HepG2 (cell line): ENCODE data around the gene ADAMTS2. TPM values are rescaled to one million over a fixed set of nuclear protein-coding genes. Genes with fewer than 3 reads are reported as not detected.

Experiments used
- ATAC-seq: fragments of 200-7000 bp; cut with Tn5 transposase; 3 replicates; pipeline ENCODE4 v1.9.1; 2020; ENCODE audit warnings: mild to moderate bottlenecking, moderate library complexity
- BruUV-seq: library from RNA; stranded (reverse); fragments of 400-500 nt; replicated peaks from 2 replicates; lab custom pipeline; 2021; lab: Mats Ljungman, UMichigan
- CTCF ChIA-PET: fragments of 300-600 bp; formaldehyde crosslinking; extraction: SDS; loops from one replicate; lab custom pipeline; 2021; ENCODE audit warnings: low total read pairs, inconsistent platforms, low intra/inter-chr PET ratio; lab: Yijun Ruan, JAX
- POLR2A ChIA-PET: fragments of 350-600 bp; sonication (Branson Sonifier 250); formaldehyde crosslinking; loops from one replicate; lab custom pipeline; 2020; ENCODE audit warnings: antibody characterized with exemption, inconsistent platforms; lab: Yijun Ruan, JAX
- DNase-seq: peaks from one replicate; pipeline ENCODE4 v3.0.0-alpha.2; 2015; ENCODE audit warnings: low spot score
- FAIRE-seq: peaks from 3 replicates; lab custom pipeline; 2011; peaks lifted over from hg19 to GRCh38; lab: Jason Lieb, UNC
- H2AFZ ChIP-seq: one replicate; pipeline ENCODE4 v1.6.1; 2011; ENCODE audit warnings: low read length, inconsistent platforms
- H3K27ac ChIP-seq: fragments of 300-600 bp; 3 replicates; pipeline ENCODE4 v1.8.0; 2011; ENCODE audit warnings: mixed run types, mild to moderate bottlenecking, mixed read lengths, low read length, inconsistent platforms; ENCODE audit not compliant: insufficient read depth; ENCODE audit errors: extremely low read length
- H3K27me3 ChIP-seq, 2 experiments: fragments of 200-600 bp in 1 of 2; 2 replicates in 1 of 2; 3 replicates in 1 of 2; pipeline versions ENCODE4 v1.6.0 to v1.8.0; 2011; ENCODE audit warnings: low read length in 2 of 2, mild to moderate bottlenecking in 2 of 2, moderate library complexity in 2 of 2, inconsistent platforms in 1 of 2; ENCODE audit not compliant: insufficient read depth in 2 of 2, control insufficient read depth in 1 of 2
- H3K36me3 ChIP-seq, 2 experiments: fragments of 200-600 bp in 1 of 2; replicated peaks in 1 of 2; 2 replicates in 1 of 2; 3 replicates in 1 of 2; pipeline versions ENCODE4 v1.5.1 to v1.8.0; 2011; ENCODE audit warnings: low read length in 2 of 2, inconsistent platforms in 1 of 2; ENCODE audit not compliant: insufficient read depth in 2 of 2, control insufficient read depth in 1 of 2
- H3K4me1 ChIP-seq: 2 replicates; pipeline ENCODE4 v1.5.1; 2012; ENCODE audit warnings: low read length, inconsistent platforms; ENCODE audit not compliant: insufficient read depth
- H3K4me2 ChIP-seq: 2 replicates; pipeline ENCODE4 v1.6.0; 2011; ENCODE audit warnings: low read depth, low read length, inconsistent platforms
- H3K4me3 ChIP-seq, 3 experiments: fragments of 200-600 bp in 1 of 3; sonication (generic), shearing (Covaris generic) in 1 of 3; replicated peaks in 1 of 3; 2 replicates each; pipeline ENCODE4 v1.5.1; 2011 to 2016; ENCODE audit warnings: low read length in 3 of 3, inconsistent platforms in 2 of 3, low read depth in 2 of 3, mild to moderate bottlenecking in 2 of 3, control low read depth in 1 of 3, mixed read lengths in 1 of 3; ENCODE audit not compliant: insufficient read depth in 1 of 3
- H3K79me2 ChIP-seq: one replicate; pipeline ENCODE4 v1.6.1; 2011; ENCODE audit warnings: low read length, inconsistent platforms; ENCODE audit not compliant: insufficient read depth
- H3K9ac ChIP-seq: 2 replicates; pipeline ENCODE4 v1.6.0; 2011; ENCODE audit warnings: mild to moderate bottlenecking, low read depth, low read length, inconsistent platforms; ENCODE audit not compliant: insufficient read depth
- H3K9me3 ChIP-seq: 2 replicates; pipeline ENCODE4 v1.5.1; 2012; ENCODE audit warnings: mild to moderate bottlenecking, low read length
- H4K20me1 ChIP-seq: 2 replicates; pipeline ENCODE4 v1.6.0; 2011; ENCODE audit warnings: inconsistent platforms, mild to moderate bottlenecking, low read length, moderate library complexity; ENCODE audit not compliant: insufficient read depth
- ESRRA ChIP-seq: sonication (generic); formaldehyde crosslinking; IDR thresholded peaks from 2 replicates; pipeline ENCODE4 v1.5.1; 2020; ENCODE audit warnings: mild to moderate bottlenecking, low read depth, missing genetic modification reagents
- GATAD1 ChIP-seq: IDR thresholded peaks from 2 replicates; pipeline ENCODE4 v1.6.1; 2016; ENCODE audit warnings: missing genetic modification reagents, missing compliant biosample characterization
- KLF16 ChIP-seq, 2 experiments: sonication (generic) in 1 of 2; formaldehyde crosslinking in 1 of 2; IDR thresholded peaks; 2 replicates each; pipeline versions ENCODE4 v1.6.1 to v1.8.0; 2016 to 2023; ENCODE audit warnings: missing genetic modification reagents in 2 of 2, missing compliant biosample characterization in 1 of 2
- PCBP2 ChIP-seq: fragments of 200-400 bp; formaldehyde crosslinking; optimal IDR thresholded peaks from 2 replicates; pipeline ENCODE3; 2018; ENCODE audit warnings: low read length, low read depth; ENCODE audit not compliant: poor library complexity, severe bottlenecking
- RBM22 ChIP-seq: fragments of 200-400 bp; formaldehyde crosslinking; optimal IDR thresholded peaks from 2 replicates; pipeline ENCODE3; 2017; ENCODE audit warnings: mild to moderate bottlenecking, low read length, moderate library complexity
- SALL1 ChIP-seq: sonication (generic); formaldehyde crosslinking; IDR thresholded peaks from 2 replicates; pipeline ENCODE4 v1.8.0; 2022; ENCODE audit warnings: mild to moderate bottlenecking, missing genetic modification reagents
- TBP ChIP-seq: sonication (generic); formaldehyde crosslinking; IDR thresholded peaks from 2 replicates; pipeline ENCODE4 v1.5.0; 2020; ENCODE audit warnings: missing genetic modification reagents
- ZBTB1 ChIP-seq: sonication (generic); formaldehyde crosslinking; IDR thresholded peaks from 2 replicates; pipeline ENCODE4 v1.4.0; 2020; ENCODE audit warnings: missing genetic modification reagents, borderline replicate concordance
- ZNF33A ChIP-seq: sonication (generic); formaldehyde crosslinking; IDR thresholded peaks from 2 replicates; pipeline ENCODE4 v1.5.1; 2020; ENCODE audit warnings: missing genetic modification reagents, mild to moderate bottlenecking, moderate library complexity, borderline replicate concordance
- ZNF552 ChIP-seq: sonication (generic); formaldehyde crosslinking; IDR thresholded peaks from 2 replicates; pipeline ENCODE4 v1.9.0; 2022; ENCODE audit warnings: missing genetic modification reagents, mild to moderate bottlenecking, borderline replicate concordance
- WGBS: methylation state at CpG from one replicate; pipeline ENCODE4 v1.1.6; 2017; ENCODE audit warnings: low lambda C conversion rate; 5-methylcytosine and 5-hydroxymethylcytosine counted together
- in situ Hi-C: cut with HindIII; loops from 2 replicates; pipeline ENCODE4 v1.10.0; 2017; ENCODE audit warnings: low pct_unique_long_range_greater_than_20kb; ENCODE audit not compliant: extremely low pct_ligation_motif_present
- intact Hi-C: fragments of 100-400 bp; cut with micrococcal nuclease; formaldehyde crosslinking; loops from one replicate; pipeline ENCODE4 v1.10.0; 2022; ENCODE audit not compliant: unreplicated experiment
- polyA plus RNA-seq, 8 experiments: library from polyadenylated mRNA; depleted of rRNA in 3 of 8; stranded (reverse) in 7 of 8; unstranded in 1 of 8; fragments of >200 nt; fragmentation: Illumina TruSeq in 4 of 8; extraction: Trizol in 4 of 8; gene quantifications; 2 replicates each; pipeline versions ENCODE4 v1.2.1 to v1.2.3, GENCODE V29; 2011 to 2016; ENCODE audit warnings: low read depth in 4 of 8, missing spikeins in 1 of 8, mixed read lengths in 1 of 8; ENCODE audit not compliant: insufficient read depth in 1 of 8
- total RNA-seq, 5 experiments: library from RNA; depleted of rRNA; stranded (reverse); fragments of >200 nt; fragmentation: Illumina TruSeq; extraction: Trizol; gene quantifications; 2 replicates each; pipeline ENCODE4 v1.2.3, GENCODE V29; 2016; ENCODE audit warnings: low read depth in 1 of 5
- TF ChIP-seq, protein P1 (sequence below): sonication (generic); formaldehyde crosslinking; IDR thresholded peaks from 2 replicates; pipeline ENCODE4 v1.5.0; 2020; ENCODE audit warnings: mild to moderate bottlenecking, missing genetic modification reagents

The ADAMTS2 gene
- total and polyA plus RNA-seq, 2 of the 13 experiments (the other 11 are each of a cell fraction or from before 2014, with no cell fraction given): 0.24 to 3.5 TPM

DNA sequence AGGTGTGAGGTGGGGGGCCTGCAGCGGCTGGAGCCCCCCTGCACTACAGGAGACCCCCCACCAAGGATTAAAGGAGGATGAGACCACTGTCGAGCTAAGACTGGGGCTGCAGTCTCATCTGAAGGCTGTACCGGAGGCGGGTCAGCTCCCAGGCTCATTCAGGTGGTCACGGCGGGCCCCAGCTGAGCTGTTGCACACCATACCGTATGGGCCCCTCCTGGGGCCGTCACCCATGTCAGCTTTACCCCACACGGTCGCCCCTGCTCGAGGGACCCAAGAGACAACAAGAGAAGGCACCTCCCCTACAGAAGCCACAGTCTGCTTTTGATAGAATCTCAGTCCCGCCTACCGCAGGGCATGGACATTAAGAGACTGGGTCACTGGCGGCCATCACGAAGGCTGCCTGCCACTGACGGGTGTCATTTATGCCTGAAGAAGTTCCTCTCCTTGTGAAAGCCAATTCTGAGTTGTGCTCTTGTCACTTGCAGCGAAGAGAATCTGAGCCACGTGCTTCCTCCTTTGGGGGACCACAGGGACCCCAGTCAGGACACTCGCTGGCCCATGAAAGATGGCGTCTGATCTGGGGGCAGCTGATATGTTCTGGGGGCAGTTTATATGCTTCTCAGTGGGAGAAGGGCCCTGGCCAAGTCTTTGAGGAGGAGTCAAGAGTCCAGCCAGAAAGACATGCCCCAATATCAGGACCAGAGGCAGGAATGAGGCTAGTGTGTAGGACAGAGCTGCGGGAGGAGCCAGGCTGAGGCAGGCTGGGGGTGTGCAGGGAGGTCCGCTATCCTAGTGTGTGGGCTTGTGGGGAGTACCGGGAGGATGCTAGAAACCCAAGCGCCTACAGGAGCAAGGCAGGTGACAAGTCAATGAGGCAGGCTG lies 182.7 kb downstream of the ADAMTS2 start:
- FAIRE-seq (no peak), ATAC-seq (no peak), DNase-seq (no peak)
- Histone ChIP-seq H3K4me1 (no peaks in the 10 kb centered on the region), H3K79me2 (no peaks in the 10 kb centered on the region), H3K4me3 (no peak overlapping the region), H3K27ac (no peak overlapping the region), H3K36me3 (no peaks in the 10 kb centered on the region), H2AFZ (no peak overlapping the region), H3K9ac (no peak overlapping the region), H4K20me1 (no peaks in the 10 kb centered on the region), H3K27me3 (peaks cover 3 to 9% of the 10 kb centered on the region in 2 experiments; a peak in 3 of 5 replicates), H3K4me2 (no peak overlapping the region), H3K9me3 (no peaks in the 10 kb centered on the region; the same call in none of the 2 replicates)
- ChIA-PET POLR2A (no interaction called here), CTCF (no interaction called here)
- intact Hi-C loops (loop anchor here (10.0 kb wide), 1 partner anchor 102 kb away; no protein-coding TSS in a partner anchor), in situ Hi-C loops (no loop called here)
- no TSS peak for BruUV-seq
- TF ChIP-seq PCBP2: no peak
- no peak for TF ChIP-seq KLF16 (CRISPR knock-in tag; IDR thresholded peaks at IDR 0.05)
- no peak for TF ChIP-seq SALL1 (CRISPR knock-in tag)
- no peak for TF ChIP-seq ESRRA (CRISPR knock-in tag)
- no peak for TF ChIP-seq TBP (CRISPR knock-in tag)
- TF ChIP-seq ZNF552 (CRISPR knock-in tag): no peak
- TF ChIP-seq ZNF33A: no peak
- no peak for TF ChIP-seq ZBTB1 (CRISPR knock-in tag)
- no peak for TF ChIP-seq GATAD1 (CRISPR knock-in tag)
- TF ChIP-seq RBM22: no peak
- TF ChIP-seq, protein P1, sequence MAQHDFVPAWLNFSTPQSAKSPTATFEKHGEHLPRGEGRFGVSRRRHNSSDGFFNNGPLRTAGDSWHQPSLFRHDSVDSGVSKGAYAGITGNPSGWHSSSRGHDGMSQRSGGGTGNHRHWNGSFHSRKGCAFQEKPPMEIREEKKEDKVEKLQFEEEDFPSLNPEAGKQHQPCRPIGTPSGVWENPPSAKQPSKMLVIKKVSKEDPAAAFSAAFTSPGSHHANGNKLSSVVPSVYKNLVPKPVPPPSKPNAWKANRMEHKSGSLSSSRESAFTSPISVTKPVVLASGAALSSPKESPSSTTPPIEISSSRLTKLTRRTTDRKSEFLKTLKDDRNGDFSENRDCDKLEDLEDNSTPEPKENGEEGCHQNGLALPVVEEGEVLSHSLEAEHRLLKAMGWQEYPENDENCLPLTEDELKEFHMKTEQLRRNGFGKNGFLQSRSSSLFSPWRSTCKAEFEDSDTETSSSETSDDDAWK (CRISPR knock-in tag): no peak
- 50% methylated on average over 15 of the region's 24 CpGs for WGBS
